Colon (tissue), 2 donors: ENCODE data around the gene PHF20.
"Not testable (repeated sequence)": the region's sequence is repeated elsewhere in the genome, so short reads cannot be mapped to it uniquely, and the experiment has no call there.

Experiments
- FAIRE-seq: peaks from 2 replicates; lab custom pipeline; 2012; peaks lifted over from hg19 to GRCh38; lab: Jason Lieb, UNC
- donor health status: control.
- donor health status: control.

The PHF20 gene

GRCh38 chr20:35771689-35772562 is at the start of gene PHF20:
TSS of gene PHF20 (plus strand) at chr20:35772015. CDS start at chr20:35801523, 29,508 bp downstream.
- no peak for FAIRE-seq

GRCh38 chr20:35723275-35723639 is 48.6 kb upstream of the PHF20 start:
- not testable (repeated sequence) for FAIRE-seq

GRCh38 chr20:35723652-35724320 is 48.0 kb upstream of the PHF20 start:
- not testable (repeated sequence) for FAIRE-seq

- FAIRE-seq: no peak
These were observed 47.2 kb upstream of the PHF20 start for GRCh38 chr20:35724321-35725230.

- FAIRE-seq: no peak
These were observed 44.7 kb upstream of the PHF20 start for GRCh38 chr20:35726842-35727711.

DNA sequence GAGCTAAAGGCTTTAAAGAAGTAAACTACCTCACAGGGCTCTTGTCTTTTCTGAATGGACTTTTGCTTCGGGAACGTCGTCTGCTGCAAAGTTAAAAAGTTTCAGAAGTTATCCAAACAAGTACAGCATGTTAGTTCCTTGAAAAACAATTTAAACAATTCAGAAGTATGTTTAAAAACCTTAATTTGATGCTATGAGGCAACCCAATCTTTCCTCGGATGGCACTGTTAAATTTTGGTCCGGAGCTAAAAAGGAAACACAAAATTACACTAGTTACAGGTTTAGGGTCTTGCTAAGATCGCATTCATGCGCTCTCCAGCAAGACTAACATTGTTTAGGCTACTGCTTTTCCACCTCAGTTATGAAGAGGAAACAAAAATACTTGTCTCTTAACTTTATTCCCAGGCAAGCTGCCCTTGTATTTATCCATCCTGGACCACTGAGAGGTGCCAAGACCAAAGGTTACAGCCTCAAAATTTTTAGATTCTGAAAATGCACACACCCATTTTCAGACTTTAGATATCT is 42.5 kb upstream of the PHF20 start:
- FAIRE-seq: no peak

DNA sequence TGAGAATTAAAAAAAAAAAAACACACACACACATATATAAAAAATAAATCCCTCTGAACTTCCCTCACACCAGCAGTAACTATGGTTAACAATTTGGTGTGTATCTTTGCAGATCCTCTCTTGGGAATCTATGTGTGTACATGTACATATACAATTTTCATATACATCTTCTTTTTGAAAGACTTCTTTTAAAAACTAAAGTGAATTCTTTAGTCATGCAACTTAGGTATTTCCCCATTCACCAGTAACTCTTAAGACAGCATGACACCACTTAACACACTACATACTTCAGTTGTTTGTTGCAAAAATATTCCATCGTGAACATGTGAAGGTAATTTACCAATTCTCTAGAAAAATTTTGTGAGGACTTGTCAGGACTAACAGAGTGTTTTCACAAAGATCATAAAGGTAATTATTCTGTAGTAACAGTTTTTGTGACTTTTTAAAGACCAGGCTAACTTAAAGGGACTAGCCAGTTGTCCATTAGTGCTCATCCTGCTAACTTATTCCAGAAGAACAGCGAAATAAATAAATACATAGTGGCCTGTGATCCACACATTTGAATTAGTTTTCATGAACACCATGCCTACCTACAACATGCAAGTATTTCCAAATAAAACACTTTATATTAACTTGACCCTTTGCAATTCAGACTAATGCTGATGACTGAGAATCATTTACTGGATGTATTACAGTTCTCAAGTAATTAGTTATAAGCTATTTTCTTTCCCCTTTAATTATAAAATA is 41.8 kb upstream of the PHF20 start:
- FAIRE-seq: no peak

DNA sequence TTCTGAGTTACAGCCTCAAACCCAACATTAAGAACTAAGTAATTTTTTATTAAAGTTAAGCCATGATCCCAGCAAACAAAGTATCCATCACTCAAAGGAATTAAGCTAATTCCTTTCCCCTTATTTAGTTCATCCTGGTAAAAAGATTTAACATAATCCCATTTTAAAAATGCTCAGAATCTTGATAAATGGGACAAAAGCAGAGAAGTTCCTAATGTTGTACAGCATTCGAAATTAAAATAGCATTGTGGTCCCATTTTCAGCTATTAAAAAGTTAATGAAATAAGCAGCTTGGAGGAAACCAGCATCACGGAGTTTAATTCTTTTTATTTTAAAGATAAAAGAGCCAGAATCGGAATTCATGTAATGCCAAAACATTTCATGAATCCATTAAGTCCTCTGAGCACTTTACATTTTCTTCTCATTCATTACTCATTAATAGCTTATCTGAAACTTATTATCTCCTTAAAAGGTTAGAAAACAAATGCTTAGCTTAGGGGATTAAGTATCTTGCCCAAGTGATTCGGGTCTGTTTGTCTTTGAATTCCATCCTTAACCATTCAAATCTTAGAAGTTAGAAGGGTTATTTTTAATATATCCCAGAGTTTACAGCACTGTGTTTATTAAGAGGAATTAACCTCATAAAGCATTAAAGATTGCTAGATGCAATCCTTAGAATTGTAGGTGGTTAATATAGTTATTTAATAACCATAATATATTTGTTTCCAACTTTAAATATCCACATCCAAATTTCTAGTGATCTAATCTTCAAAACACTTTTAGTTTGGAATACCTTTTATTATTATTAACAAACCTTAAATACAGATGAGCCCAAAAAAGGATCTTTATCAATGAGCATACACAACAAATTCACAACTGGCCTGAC is 41.0 kb upstream of the PHF20 start:
- no peak for FAIRE-seq

- no peak for FAIRE-seq
These were observed 40.4 kb upstream of the PHF20 start for GRCh38 chr20:35731469-35731788.

DNA sequence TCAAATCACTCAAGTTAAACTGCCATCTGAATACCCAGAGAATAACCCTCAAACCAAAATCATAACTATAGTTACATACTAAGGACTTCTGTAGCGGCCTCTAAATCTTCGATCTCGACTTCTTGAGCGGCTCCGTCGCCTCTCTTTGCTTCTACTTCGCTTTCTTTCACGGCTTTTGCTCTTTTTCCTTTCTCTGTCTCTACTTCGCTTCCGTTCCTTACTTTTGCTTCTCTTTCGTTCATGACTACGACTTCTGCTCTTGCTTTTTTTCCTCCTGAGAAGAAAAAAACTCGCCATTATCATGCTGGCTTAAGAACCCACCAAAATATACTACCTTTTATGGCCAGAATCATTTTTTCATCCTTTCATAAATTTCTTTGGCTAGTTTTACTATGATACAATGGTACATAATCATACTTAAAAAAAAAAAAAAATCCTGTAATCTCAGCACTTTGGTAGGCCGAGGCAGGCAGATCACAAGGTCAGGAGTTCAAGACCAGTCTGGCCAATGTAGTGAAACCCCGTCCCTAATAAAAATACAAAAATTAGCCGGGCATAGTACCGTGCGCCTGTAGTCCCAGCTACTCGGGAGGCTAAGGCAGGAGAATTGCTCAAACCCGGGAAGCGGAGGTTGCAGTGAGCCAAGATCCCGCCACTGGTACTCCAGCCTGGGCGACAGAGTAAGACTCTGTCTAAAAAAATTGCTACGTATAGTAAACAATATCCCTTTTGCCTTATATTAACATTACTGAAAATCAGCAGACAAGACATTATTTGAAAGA is 39.8 kb upstream of the PHF20 start:
- FAIRE-seq: no peak

DNA sequence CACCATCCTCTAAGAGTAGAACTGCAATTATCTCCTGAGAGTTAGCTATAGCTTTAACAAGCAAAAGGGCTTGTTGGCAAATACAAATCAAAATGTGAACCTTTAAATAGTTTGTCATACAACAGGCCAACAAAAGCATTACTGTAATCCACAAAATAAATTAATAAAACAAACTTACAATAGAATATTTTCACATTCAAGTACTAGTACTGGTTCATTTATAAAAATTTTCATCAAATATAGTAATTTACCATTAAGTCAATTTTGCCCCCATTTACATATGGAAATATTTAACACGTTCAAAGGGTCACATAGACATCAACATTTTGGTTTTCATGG is 39.2 kb upstream of the PHF20 start:
- no peak for FAIRE-seq

DNA sequence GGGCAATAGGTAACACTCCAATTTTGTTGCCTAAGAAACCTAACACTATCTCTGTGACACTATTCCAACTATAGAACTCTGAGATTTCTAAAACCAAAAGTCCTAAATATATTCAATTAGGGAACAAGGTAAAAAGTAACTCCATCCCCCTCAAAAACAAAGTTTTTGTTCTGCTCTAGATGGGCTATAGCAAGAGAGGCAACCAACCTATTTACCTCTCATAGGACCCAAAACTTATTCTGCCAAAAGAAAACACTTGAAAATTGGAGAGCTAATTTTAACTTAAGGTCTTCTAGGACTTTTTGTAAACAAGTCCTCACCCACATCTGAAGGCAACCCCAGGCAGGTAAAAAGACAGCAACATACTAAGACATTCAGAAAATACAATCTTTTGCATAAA is 37.4 kb upstream of the PHF20 start:
- no peak for FAIRE-seq

DNA sequence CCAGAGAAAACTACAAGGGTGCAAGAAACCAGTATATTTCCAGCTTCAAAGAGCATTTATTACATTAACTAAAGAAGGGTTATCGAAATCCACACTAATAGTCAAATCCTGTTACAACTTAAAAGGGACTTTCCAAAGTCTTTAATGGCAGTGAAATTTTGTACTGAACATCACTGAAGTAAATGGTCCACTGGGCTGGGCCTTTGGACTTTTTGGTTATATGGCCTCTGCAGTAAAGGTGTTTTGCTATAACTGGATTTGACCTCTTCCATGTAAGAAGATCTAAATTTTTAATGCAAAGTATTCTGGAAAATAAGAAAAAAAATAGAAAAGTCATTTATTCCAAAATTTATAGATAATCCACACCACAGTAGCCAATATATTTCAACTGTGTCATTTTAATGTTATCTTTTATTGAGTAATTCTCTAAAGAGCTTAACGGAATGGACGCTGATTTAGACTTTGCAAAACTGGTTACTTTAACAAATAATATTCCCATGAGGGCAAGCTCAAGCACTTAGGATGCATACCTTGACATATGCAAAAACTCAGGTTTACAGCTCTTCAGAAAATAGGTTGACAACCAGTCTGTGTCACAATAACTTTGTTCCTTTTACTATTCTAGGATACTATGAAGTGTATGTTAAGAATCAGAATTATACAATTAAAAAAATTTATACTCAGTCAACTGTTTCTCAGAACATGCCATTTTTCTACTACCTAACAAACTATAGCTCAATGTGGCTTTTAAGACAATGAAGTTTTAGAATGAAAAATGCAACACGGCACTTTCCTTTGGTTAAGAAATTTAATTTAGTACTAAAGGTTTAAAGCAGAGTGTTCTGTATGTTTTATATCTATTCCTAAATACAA is 36.8 kb upstream of the PHF20 start:
- no peak for FAIRE-seq

DNA sequence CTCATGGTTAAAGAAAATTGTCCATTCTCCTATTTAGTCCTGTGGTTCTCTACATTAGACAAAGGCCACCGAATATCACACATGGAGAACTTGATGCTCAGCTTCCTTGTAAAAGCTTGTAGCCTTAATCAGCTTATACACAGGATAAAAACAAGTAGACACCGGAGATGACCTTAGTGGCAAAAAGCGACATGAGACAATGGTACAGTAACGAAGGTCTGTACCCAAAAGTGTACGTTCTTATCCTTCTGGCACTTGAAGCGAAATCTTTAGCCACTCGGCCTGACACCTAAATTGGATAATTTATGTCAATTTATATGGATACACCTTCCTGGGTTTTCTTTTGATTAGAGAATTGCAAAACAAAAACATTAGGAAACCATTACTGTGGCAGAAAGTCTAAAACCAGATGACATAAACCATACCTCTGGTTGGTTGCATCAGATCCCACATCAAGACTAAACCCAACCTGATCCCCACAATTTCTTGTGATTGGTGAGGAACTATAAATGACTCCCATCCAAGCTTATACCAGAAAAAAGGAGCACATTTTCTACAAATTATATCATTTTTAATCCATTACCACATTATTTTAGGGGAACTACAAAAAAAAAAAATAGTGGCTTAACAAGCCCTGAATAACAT is 35.9 kb upstream of the PHF20 start:
- FAIRE-seq: no peak

- no peak for FAIRE-seq
These were observed 33.9 kb upstream of the PHF20 start for GRCh38 chr20:35737865-35738333.

GRCh38 chr20:35738410-35739179 is 33.2 kb upstream of the PHF20 start:
- FAIRE-seq: no peak
